IPS-NIHi7 (cell line): ENCODE results near the gene PHF21B.
"Not testable (repeated sequence)": the region's sequence is repeated elsewhere in the genome, so short reads cannot be mapped to it uniquely, and the experiment has no call there.

ENCODE experiments used
- DNase-seq: peaks from one replicate; pipeline ENCODE4 v3.0.0; 2012; ENCODE audit warnings: mixed read lengths; ENCODE audit errors: extremely low spot score

Gene PHF21B

GRCh38 chr22:44962741-44963454 lies 46.9 kb downstream of the PHF21B start:
- no peak for DNase-seq

GRCh38 chr22:44961682-44962081 lies 48.1 kb downstream of the PHF21B start:
- not testable (repeated sequence) for DNase-seq

GRCh38 chr22:44956840-44957767 lies 52.7 kb downstream of the PHF21B start:
- DNase-seq: peak; percentile 61

- DNase-seq: no peak
Observed at GRCh38 chr22:44955102-44955501, 54.7 kb downstream of the PHF21B start.

- DNase-seq: no peak
Observed at GRCh38 chr22:44954149-44954548, 55.7 kb downstream of the PHF21B start.

- no peak for DNase-seq
Observed at GRCh38 chr22:44952863-44953746, 56.7 kb downstream of the PHF21B start.

- DNase-seq: no peak
Observed at GRCh38 chr22:44951510-44951816, 58.3 kb downstream of the PHF21B start.

- DNase-seq: no peak
Observed at GRCh38 chr22:44950806-44951509, 58.8 kb downstream of the PHF21B start.

GRCh38 chr22:44947846-44948245 lies 62.0 kb downstream of the PHF21B start:
- no peak for DNase-seq

- no peak for DNase-seq
Observed at GRCh38 chr22:44947049-44947448, 62.8 kb downstream of the PHF21B start.

- DNase-seq: no peak
Observed at GRCh38 chr22:44944883-44945601, 64.8 kb downstream of the PHF21B start.

- DNase-seq: no peak
Observed at GRCh38 chr22:44943701-44944324, 66.0 kb downstream of the PHF21B start.

GRCh38 chr22:44942979-44943700 lies 66.7 kb downstream of the PHF21B start:
- DNase-seq: no peak

- no peak for DNase-seq
Observed at GRCh38 chr22:44942056-44942455, 67.7 kb downstream of the PHF21B start.

GRCh38 chr22:44941207-44941606 lies 68.6 kb downstream of the PHF21B start:
- no peak for DNase-seq

- DNase-seq: no peak
Observed at GRCh38 chr22:44940130-44940529, 69.7 kb downstream of the PHF21B start.

GRCh38 chr22:44939451-44939850 lies 70.4 kb downstream of the PHF21B start:
- DNase-seq: no peak

GRCh38 chr22:44938886-44939285 lies 70.9 kb downstream of the PHF21B start:
- DNase-seq: no peak

- DNase-seq: no peak
Observed at GRCh38 chr22:44937216-44937615, 72.6 kb downstream of the PHF21B start.

- no peak for DNase-seq
Observed at GRCh38 chr22:44936201-44936600, 73.6 kb downstream of the PHF21B start.
